Neural progenitor cell (in vitro differentiated cells): Measurements from ENCODE around the gene MPEG1.

Experiments used
- EZH2 ChIP-seq: fragments of 200-600 bp; sonication (generic); IDR thresholded peaks from 2 replicates; pipeline ENCODE4 v1.6.1; 2017; ENCODE audit warnings: antibody characterized with exemption, mild to moderate bottlenecking, moderate library complexity
- EZH2phosphoT487 ChIP-seq: fragments of 200-600 bp; sonication (generic); IDR thresholded peaks from 2 replicates; pipeline ENCODE4 v1.6.1; 2017; ENCODE audit warnings: antibody characterized with exemption
- TF ChIP-seq, protein P1 (sequence below): fragments of 200-600 bp; sonication (generic); IDR thresholded peaks from 2 replicates; pipeline ENCODE4 v1.5.1; 2017; ENCODE audit warnings: antibody characterized with exemption, mild to moderate bottlenecking

DNA sequence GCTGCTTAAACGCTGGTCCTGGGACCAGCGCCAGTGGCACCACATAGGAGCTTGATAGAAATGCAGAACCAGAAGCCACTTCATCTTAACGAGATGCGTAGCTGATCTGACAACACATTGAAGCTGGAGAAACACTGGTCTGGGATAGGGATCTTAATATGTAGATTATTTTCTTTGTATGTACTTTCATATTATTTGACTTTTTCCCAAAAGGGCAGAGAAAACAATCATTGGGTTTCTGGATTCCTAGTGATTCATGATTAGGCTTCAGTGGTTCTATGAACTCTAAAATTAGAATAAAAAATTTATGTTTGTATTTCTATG is 12.3 kb downstream of the MPEG1 start:
- TF ChIP-seq, protein P1, sequence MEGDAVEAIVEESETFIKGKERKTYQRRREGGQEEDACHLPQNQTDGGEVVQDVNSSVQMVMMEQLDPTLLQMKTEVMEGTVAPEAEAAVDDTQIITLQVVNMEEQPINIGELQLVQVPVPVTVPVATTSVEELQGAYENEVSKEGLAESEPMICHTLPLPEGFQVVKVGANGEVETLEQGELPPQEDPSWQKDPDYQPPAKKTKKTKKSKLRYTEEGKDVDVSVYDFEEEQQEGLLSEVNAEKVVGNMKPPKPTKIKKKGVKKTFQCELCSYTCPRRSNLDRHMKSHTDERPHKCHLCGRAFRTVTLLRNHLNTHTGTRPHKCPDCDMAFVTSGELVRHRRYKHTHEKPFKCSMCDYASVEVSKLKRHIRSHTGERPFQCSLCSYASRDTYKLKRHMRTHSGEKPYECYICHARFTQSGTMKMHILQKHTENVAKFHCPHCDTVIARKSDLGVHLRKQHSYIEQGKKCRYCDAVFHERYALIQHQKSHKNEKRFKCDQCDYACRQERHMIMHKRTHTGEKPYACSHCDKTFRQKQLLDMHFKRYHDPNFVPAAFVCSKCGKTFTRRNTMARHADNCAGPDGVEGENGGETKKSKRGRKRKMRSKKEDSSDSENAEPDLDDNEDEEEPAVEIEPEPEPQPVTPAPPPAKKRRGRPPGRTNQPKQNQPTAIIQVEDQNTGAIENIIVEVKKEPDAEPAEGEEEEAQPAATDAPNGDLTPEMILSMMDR = no peak
- TF ChIP-seq EZH2phosphoT487 (no peak), EZH2 (no peak)
